Measurements from ENCODE around the gene GNG12.

DNA sequence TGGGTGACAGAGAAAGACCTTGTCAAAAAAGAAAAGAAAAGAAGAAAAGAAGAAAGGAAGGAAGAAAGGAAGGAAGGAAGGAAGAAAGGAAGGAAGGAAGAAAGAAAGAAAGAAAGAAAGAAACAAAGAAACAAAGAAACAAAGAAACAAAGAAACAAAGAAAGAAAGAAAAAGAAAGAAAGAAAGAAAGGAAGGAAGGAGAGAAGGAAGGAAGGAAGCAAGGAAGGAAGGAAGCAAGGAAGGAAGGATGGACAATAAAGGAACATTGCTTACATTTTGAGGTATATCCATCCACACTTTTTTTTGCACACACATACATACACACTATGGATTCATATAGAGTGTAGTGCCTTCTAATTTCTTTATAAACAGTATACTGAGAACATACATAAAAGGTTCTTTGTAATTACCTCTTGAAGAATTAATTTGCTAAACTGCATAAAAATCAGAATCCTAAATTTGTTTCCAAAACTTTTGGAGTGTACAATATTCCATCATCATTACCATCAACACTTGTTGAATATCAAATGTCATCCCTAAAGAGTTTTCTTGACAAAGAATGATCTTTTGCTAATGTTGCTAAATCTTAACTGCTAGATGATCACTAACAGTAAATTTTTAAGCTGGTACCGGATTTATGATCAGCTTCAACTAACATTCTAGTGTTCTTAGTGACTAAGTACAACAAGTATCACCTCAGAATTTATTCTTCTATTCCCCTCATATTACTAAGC lies 159.6 kb downstream of the GNG12 start:
- TF ChIP-seq, protein P1, sequence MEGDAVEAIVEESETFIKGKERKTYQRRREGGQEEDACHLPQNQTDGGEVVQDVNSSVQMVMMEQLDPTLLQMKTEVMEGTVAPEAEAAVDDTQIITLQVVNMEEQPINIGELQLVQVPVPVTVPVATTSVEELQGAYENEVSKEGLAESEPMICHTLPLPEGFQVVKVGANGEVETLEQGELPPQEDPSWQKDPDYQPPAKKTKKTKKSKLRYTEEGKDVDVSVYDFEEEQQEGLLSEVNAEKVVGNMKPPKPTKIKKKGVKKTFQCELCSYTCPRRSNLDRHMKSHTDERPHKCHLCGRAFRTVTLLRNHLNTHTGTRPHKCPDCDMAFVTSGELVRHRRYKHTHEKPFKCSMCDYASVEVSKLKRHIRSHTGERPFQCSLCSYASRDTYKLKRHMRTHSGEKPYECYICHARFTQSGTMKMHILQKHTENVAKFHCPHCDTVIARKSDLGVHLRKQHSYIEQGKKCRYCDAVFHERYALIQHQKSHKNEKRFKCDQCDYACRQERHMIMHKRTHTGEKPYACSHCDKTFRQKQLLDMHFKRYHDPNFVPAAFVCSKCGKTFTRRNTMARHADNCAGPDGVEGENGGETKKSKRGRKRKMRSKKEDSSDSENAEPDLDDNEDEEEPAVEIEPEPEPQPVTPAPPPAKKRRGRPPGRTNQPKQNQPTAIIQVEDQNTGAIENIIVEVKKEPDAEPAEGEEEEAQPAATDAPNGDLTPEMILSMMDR (IDR thresholded peaks at IDR 0.05 in 4 of 5, conservative IDR thresholded peaks at IDR 0.05 in 1 of 5) = no peak
- TF ChIP-seq POLR2A (IDR thresholded peaks at IDR 0.05) = no peak
